Esophagus muscularis mucosa (tissue), 4 donors: ENCODE results near the gene RPL7A. TPM values are rescaled to one million over a fixed set of nuclear protein-coding genes. Genes with fewer than 3 reads are reported as not detected.

Experiments
- DNase-seq: peaks from one replicate; pipeline ENCODE4 v3.0.0-alpha.2; 2017; ENCODE audit errors: extremely low spot score
- H3K27ac ChIP-seq, 4 donors: fragments of 200-600 bp; sonication (generic); replicated peaks in 1 of 4; 1 replicate in 3 of 4; 2 replicates in 1 of 4; pipeline ENCODE4 v1.5.1; 2016 to 2019; ENCODE audit warnings: mild to moderate bottlenecking in 1 of 4
- H3K27me3 ChIP-seq, 4 donors: fragments of 200-600 bp; sonication (generic); one replicate each; pipeline versions ENCODE4 v1.5.1 to v1.6.0; 2016 to 2019
- H3K36me3 ChIP-seq, 4 donors: fragments of 200-600 bp; sonication (generic); one replicate each; pipeline ENCODE4 v1.5.1; 2016 to 2019
- H3K4me1 ChIP-seq, 4 donors: fragments of 200-600 bp; sonication (generic); one replicate each; pipeline ENCODE4 v1.5.1; 2016 to 2019
- H3K4me3 ChIP-seq, 4 donors: fragments of 200-600 bp; sonication (generic); 1 replicate in 2 of 4; 2 replicates in 2 of 4; pipeline ENCODE4 v1.5.1; 2016 to 2019; ENCODE audit warnings: mild to moderate bottlenecking in 4 of 4, moderate library complexity in 1 of 4
- H3K9me3 ChIP-seq, 4 donors: fragments of 200-600 bp; sonication (generic); 1 replicate in 3 of 4; 2 replicates in 1 of 4; pipeline ENCODE4 v1.5.1; 2016 to 2019
- EP300 ChIP-seq: sonication (generic); formaldehyde crosslinking; IDR thresholded peaks from one replicate; pipeline ENCODE4 v1.6.1; 2017; ENCODE audit warnings: antibody characterized with exemption
- POLR2A ChIP-seq: fragments of 450-650 bp; IDR thresholded peaks from one replicate; pipeline ENCODE4 v1.6.1; 2017; ENCODE audit warnings: antibody characterized with exemption, moderate library complexity, mild to moderate bottlenecking, low read depth
- POLR2AphosphoS5 ChIP-seq, 2 donors: sonication (generic); formaldehyde crosslinking; IDR thresholded peaks; one replicate each; pipeline ENCODE4 v1.6.1; 2017; ENCODE audit warnings: antibody characterized with exemption in 2 of 2
- WGBS: methylation state at CpG from one replicate; pipeline ENCODE4 v1.1.5; 2018; 5-methylcytosine and 5-hydroxymethylcytosine counted together
- intact Hi-C: fragments of 100-400 bp; cut with DNase I; formaldehyde crosslinking; loops from one replicate; pipeline ENCODE4 v1.15.1; 2023
- total RNA-seq, 4 donors: library from RNA; depleted of rRNA; stranded (reverse); fragments of >200 nt; gene quantifications; one replicate each; pipeline versions ENCODE4 v1.1.0 to v1.2.1, GENCODE V29; 2016
- TF ChIP-seq, protein P1 (sequence below), 3 experiments: fragments of 200-600 bp in 2 of 3; fragments of 450-650 bp in 1 of 3; sonication (generic) in 2 of 3; IDR thresholded peaks; one replicate each; pipeline ENCODE4 v1.5.1; 2017 to 2019; ENCODE audit warnings: antibody characterized with exemption in 3 of 3, mild to moderate bottlenecking in 2 of 3, moderate library complexity in 1 of 3

RPL7A gene
- total RNA-seq, 4 donors from 2014 or later = 1,466 to 2,142 (median 1,771) TPM

DNA sequence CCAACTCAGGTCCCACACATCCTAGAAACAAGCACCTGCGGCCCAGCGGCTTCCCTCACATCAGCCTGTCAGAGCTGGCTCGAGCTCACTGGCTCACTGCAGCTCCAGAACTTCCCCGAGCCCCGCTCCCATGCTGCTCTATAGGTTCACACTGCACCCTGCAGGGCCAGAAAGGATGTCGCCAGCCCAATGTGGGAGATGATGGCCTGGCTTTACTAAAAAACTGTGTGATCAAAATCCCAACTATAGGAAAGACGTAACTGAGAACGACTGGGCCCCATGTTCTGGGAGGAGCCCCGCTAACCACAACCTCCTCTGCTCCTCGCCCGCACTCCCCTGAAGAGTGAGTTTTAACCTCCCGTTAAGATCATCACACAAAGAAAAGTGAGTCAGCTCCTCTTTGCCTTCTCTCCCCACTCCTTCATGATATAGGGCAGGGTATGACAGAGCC, 23.3 kb downstream of the RPL7A start:
- H3K36me3 ChIP-seq = peaks cover 9 to 41% (median 33%) of the 10 kb centered on the region in 4 donors
- no peak for TF ChIP-seq POLR2A
- no peak for TF ChIP-seq POLR2AphosphoS5 (IDR thresholded peaks at IDR 0.05)
- TF ChIP-seq, protein P1, sequence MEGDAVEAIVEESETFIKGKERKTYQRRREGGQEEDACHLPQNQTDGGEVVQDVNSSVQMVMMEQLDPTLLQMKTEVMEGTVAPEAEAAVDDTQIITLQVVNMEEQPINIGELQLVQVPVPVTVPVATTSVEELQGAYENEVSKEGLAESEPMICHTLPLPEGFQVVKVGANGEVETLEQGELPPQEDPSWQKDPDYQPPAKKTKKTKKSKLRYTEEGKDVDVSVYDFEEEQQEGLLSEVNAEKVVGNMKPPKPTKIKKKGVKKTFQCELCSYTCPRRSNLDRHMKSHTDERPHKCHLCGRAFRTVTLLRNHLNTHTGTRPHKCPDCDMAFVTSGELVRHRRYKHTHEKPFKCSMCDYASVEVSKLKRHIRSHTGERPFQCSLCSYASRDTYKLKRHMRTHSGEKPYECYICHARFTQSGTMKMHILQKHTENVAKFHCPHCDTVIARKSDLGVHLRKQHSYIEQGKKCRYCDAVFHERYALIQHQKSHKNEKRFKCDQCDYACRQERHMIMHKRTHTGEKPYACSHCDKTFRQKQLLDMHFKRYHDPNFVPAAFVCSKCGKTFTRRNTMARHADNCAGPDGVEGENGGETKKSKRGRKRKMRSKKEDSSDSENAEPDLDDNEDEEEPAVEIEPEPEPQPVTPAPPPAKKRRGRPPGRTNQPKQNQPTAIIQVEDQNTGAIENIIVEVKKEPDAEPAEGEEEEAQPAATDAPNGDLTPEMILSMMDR (IDR thresholded peaks at IDR 0.05) = no peak
- no peak for TF ChIP-seq EP300
- intact Hi-C loops = no loop called here
- H3K9me3 ChIP-seq = no peaks in the 10 kb centered on the region
- peaks cover 62 to 90% (median 77%) of the 10 kb centered on the region in 4 donors for H3K4me1 ChIP-seq
- no peak for DNase-seq
- H3K4me3 ChIP-seq = no peak overlapping the region
- WGBS = 64% methylated on average over 12 of the region's 12 CpGs
- no peak overlapping the region for H3K27ac ChIP-seq
- H3K27me3 ChIP-seq = no peaks in the 10 kb centered on the region

DNA sequence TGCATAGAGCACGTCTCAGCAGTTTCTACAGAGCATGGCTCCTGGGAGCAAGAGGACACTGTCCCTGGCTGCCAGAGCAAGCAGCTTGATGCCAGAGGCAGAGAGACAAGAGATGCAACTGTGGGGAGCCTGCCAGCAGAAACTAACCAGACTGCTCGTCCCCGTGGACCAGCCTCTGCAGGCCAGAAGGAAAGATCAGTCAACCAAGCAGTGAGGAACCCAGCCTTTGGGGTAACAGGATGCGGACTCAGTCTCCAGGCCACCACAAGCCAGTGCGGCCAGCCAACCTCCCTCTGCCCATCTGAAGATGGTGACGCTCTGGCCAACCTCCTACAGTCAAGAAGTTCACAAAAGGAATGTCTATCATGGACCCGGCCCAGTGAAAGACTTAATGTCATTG, 24.1 kb downstream of the RPL7A start:
- no peak overlapping the region for H3K4me3 ChIP-seq
- peaks cover 68 to 89% (median 85%) of the 10 kb centered on the region in 4 donors for H3K4me1 ChIP-seq
- peaks cover under 1 to 33% (median 24%) of the 10 kb centered on the region in 4 donors for H3K36me3 ChIP-seq
- no peak for DNase-seq
- no peaks in the 10 kb centered on the region for H3K27me3 ChIP-seq
- TF ChIP-seq POLR2A (no peak), POLR2AphosphoS5 (IDR thresholded peaks at IDR 0.05) (no peak), EP300 (no peak)
- TF ChIP-seq, protein P1 (IDR thresholded peaks at IDR 0.05) = no peak
- H3K27ac ChIP-seq = no peak overlapping the region
- intact Hi-C loops = no loop called here
- 80% methylated on average over 5 of the region's 7 CpGs for WGBS
- H3K9me3 ChIP-seq = no peaks in the 10 kb centered on the region

DNA sequence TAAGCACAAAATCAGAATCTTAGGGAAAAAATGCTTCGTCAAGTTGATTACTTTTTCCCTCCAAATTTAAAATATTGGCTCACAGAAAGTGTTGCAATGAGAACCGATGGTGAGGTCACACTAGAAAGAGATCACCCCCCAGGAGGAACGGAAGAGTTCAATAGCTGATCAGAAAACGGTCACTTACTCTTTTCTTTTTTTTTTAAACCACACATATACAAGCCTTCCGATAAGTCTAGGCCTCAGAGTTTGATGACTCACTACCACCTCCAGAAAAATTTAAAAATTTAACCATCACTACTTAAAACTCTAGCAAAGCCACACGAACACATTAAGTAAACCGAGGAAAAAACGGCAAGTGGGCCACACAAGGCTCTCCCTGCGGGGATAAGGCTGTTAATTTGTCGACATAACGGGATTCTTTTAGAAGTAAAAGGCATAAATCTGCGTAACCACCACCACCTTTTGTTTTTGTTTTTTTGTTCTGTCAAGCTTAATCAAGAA, 26.6 kb downstream of the RPL7A start:
- intact Hi-C loops = no loop called here
- Histone ChIP-seq H3K27me3 (no peaks in the 10 kb centered on the region), H3K4me1 (peaks cover 50 to 64% (median 62%) of the 10 kb centered on the region in 4 donors), H3K27ac (peak overlapping the region; percentile 92 to 97 (median 96)), H3K4me3 (peak overlapping the region; percentile 81 to 98 (median 93)), H3K9me3 (no peaks in the 10 kb centered on the region), H3K36me3 (peaks cover 0 to 29% (median 18%) of the 10 kb centered on the region in 4 donors)
- TF ChIP-seq POLR2A (no peak), EP300 (no peak)
- TF ChIP-seq, protein P1 (IDR thresholded peaks at IDR 0.05) = no peak
- WGBS = 19% methylated on average over 12 of the region's 12 CpGs
- DNase-seq = no peak

DNA sequence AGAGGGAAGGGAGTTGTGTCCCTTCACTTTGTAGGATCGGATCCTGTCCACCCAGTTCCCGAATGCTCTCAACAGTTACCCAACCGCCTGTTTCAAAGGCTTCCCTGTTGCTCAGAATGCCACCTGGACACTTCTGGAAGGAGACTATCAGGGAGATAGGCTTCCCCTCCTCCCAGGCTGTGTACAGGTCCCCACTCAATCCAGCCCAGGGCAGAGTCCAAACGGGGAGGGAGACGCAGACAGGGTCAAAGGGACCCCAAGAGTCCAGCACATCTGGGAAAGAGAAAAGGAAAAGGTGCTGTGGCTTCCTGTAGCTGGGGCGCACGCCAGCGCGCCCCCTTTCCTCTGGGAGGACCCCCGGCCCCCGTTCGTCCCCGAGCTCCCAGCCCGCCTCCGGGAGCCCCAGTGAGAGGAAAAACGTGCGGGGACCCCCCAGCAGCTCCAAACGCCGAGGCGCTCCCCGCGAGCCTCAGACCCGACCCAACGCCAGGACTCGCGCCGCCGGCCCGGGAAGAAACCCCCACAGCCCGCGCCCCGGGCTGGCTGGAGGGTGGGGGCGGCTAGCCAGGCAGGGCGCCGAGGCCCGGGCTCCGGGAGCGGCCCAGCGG, 27.2 kb downstream of the RPL7A start:
- Histone ChIP-seq H3K9me3 (no peaks in the 10 kb centered on the region), H3K4me1 (peaks cover 46 to 58% (median 57%) of the 10 kb centered on the region in 4 donors), H3K27ac (peak overlapping the region; percentile 92 to 97 (median 96)), H3K27me3 (no peaks in the 10 kb centered on the region), H3K4me3 (peak overlapping the region; percentile 81 to 98 (median 93)), H3K36me3 (peaks cover 0 to 24% (median 15%) of the 10 kb centered on the region in 4 donors)
- intact Hi-C loops = no loop called here
- 2% methylated on average over 3 of the region's 39 CpGs for WGBS
- DNase-seq = no peak
- TF ChIP-seq POLR2AphosphoS5 (IDR thresholded peaks at IDR 0.05) = no peak
- TF ChIP-seq, protein P1 (IDR thresholded peaks at IDR 0.05) = no peak
- no peak for TF ChIP-seq POLR2A
- TF ChIP-seq EP300 = no peak
